HepG2 (cell line): Measurements from ENCODE around the gene ZMYND8. TPM values are rescaled to one million over a fixed set of nuclear protein-coding genes. Genes with fewer than 3 reads are reported as not detected.

ENCODE experiments used
- ARID2 ChIP-seq: sonication (generic); formaldehyde crosslinking; IDR thresholded peaks from 2 replicates; pipeline ENCODE4 v1.8.1; 2022; ENCODE audit warnings: mild to moderate bottlenecking, missing genetic modification reagents, borderline replicate concordance
- CBX2 ChIP-seq, 2 experiments: fragments of 200-600 bp in 1 of 2; sonication (generic); formaldehyde crosslinking in 1 of 2; IDR thresholded peaks; 2 replicates each; pipeline versions ENCODE4 v1.7.0 to v1.8.1; 2018 to 2022; ENCODE audit warnings: low read depth in 2 of 2, low read length in 1 of 2, mild to moderate bottlenecking in 1 of 2, missing genetic modification reagents in 1 of 2
- DRAP1 ChIP-seq: IDR thresholded peaks from 2 replicates; pipeline ENCODE4 v1.6.1; 2016; ENCODE audit warnings: missing genetic modification reagents, missing compliant biosample characterization
- ETS1 ChIP-seq: sonication (generic); formaldehyde crosslinking; IDR thresholded peaks from 2 replicates; pipeline ENCODE4 v1.4.0; 2020; ENCODE audit warnings: missing genetic modification reagents
- FIP1L1 ChIP-seq: fragments of 200-400 bp; formaldehyde crosslinking; IDR thresholded peaks from 2 replicates; pipeline ENCODE4 v1.6.1; 2018; ENCODE audit warnings: low read depth, mild to moderate bottlenecking, low read length, moderate library complexity, borderline replicate concordance; ENCODE audit not compliant: insufficient read depth
- FOXO1 ChIP-seq: sonication (generic); formaldehyde crosslinking; IDR thresholded peaks from 2 replicates; pipeline ENCODE4 v1.4.0; 2020; ENCODE audit warnings: missing genetic modification reagents
- GATAD2A ChIP-seq: IDR thresholded peaks from 2 replicates; pipeline ENCODE4 v1.6.1; 2016
- HDAC6 ChIP-seq: fragments of 200-600 bp; sonication (generic); IDR thresholded peaks from 2 replicates; pipeline ENCODE4 v1.7.0; 2017; ENCODE audit warnings: mild to moderate bottlenecking, antibody characterized with exemption, low read length, low read depth
- ISL2 ChIP-seq: sonication (generic); formaldehyde crosslinking; IDR thresholded peaks from 2 replicates; pipeline ENCODE4 v1.5.0; 2020; ENCODE audit warnings: missing genetic modification reagents
- KLF6 ChIP-seq: IDR thresholded peaks from 2 replicates; pipeline ENCODE4 v1.8.0; 2016; ENCODE audit warnings: missing biosample characterization, missing genetic modification reagents
- MNT ChIP-seq: fragments of 450-650 bp; IDR thresholded peaks from 2 replicates; pipeline ENCODE4 v1.6.1; 2016
- SMARCC2 ChIP-seq: fragments of 450-650 bp; IDR thresholded peaks from 2 replicates; pipeline ENCODE4 v1.6.1; 2017; ENCODE audit warnings: antibody characterized with exemption, mild to moderate bottlenecking
- TBL1XR1 ChIP-seq: fragments of 150-350 bp; IDR thresholded peaks from 2 replicates; pipeline ENCODE4 v1.6.1; 2014; ENCODE audit warnings: borderline replicate concordance, low read length; ENCODE audit not compliant: partially characterized antibody
- ZBTB20 ChIP-seq: sonication (generic); formaldehyde crosslinking; IDR thresholded peaks from 2 replicates; pipeline ENCODE4 v1.8.1; 2023; ENCODE audit warnings: missing genetic modification reagents, low read depth, mild to moderate bottlenecking, borderline replicate concordance
- ZBTB37 ChIP-seq: sonication (generic); formaldehyde crosslinking; IDR thresholded peaks from 2 replicates; pipeline ENCODE4 v1.4.0; 2020; ENCODE audit warnings: mild to moderate bottlenecking, missing genetic modification reagents
- ZBTB42 ChIP-seq: sonication (generic); formaldehyde crosslinking; IDR thresholded peaks from 2 replicates; pipeline ENCODE4 v1.5.0; 2020; ENCODE audit warnings: mild to moderate bottlenecking, missing genetic modification reagents
- ZNF224 ChIP-seq: sonication (generic); formaldehyde crosslinking; IDR thresholded peaks from 2 replicates; pipeline ENCODE4 v1.5.0; 2020; ENCODE audit warnings: mild to moderate bottlenecking, missing genetic modification reagents
- ZNF451 ChIP-seq: sonication (generic); formaldehyde crosslinking; IDR thresholded peaks from 2 replicates; pipeline ENCODE4 v1.5.0; 2020; ENCODE audit warnings: mild to moderate bottlenecking, missing genetic modification reagents
- ZNF547 ChIP-seq: sonication (generic); formaldehyde crosslinking; IDR thresholded peaks from 2 replicates; pipeline ENCODE4 v1.5.1; 2020; ENCODE audit warnings: mild to moderate bottlenecking, missing genetic modification reagents
- ZNF609 ChIP-seq: sonication (generic); formaldehyde crosslinking; IDR thresholded peaks from 2 replicates; pipeline ENCODE4 v1.4.0; 2020; ENCODE audit warnings: mild to moderate bottlenecking, missing genetic modification reagents, borderline replicate concordance
- polyA plus RNA-seq, 8 experiments: library from polyadenylated mRNA; depleted of rRNA in 3 of 8; stranded (reverse) in 7 of 8; unstranded in 1 of 8; fragments of >200 nt; fragmentation: Illumina TruSeq in 4 of 8; extraction: Trizol in 4 of 8; gene quantifications; 2 replicates each; pipeline versions ENCODE4 v1.2.1 to v1.2.3, GENCODE V29; 2011 to 2016; ENCODE audit warnings: low read depth in 4 of 8, missing spikeins in 1 of 8, mixed read lengths in 1 of 8; ENCODE audit not compliant: insufficient read depth in 1 of 8
- total RNA-seq, 5 experiments: library from RNA; depleted of rRNA; stranded (reverse); fragments of >200 nt; fragmentation: Illumina TruSeq; extraction: Trizol; gene quantifications; 2 replicates each; pipeline ENCODE4 v1.2.3, GENCODE V29; 2016; ENCODE audit warnings: low read depth in 1 of 5

ZMYND8 gene
- total and polyA plus RNA-seq, 2 of the 13 experiments (the other 11 are each of a cell fraction or from before 2014, with no cell fraction given): 53.9 to 84.7 TPM

- TF ChIP-seq ZNF547 (CRISPR knock-in tag) (no peak), ZNF609 (CRISPR knock-in tag) (0 out of 2 replicates have a peak, but pooled peaks have one; percentile 35), ETS1 (CRISPR knock-in tag) (no peak), ZBTB42 (CRISPR knock-in tag) (no peak), DRAP1 (CRISPR knock-in tag) (peak; percentile 28; the same call in 1 of the 2 replicates), TBL1XR1 (no peak), FIP1L1 (no peak), KLF6 (CRISPR knock-in tag) (no peak), SMARCC2 (peak; percentile 5; the same call in 1 of the 2 replicates), GATAD2A (CRISPR knock-in tag) (peak; percentile 99), HDAC6 (no peak), CBX2 (IDR thresholded peaks at IDR 0.05; ENCODE audit: low read depth, low read length) (no peak), CBX2 (CRISPR knock-in tag; IDR thresholded peaks at IDR 0.05; ENCODE audit: low read depth) (no peak), FOXO1 (peak; percentile 82), ISL2 (CRISPR knock-in tag) (peak; percentile 64; the same call in 1 of the 2 replicates), MNT (peak; percentile 63; the same call in 1 of the 2 replicates), ARID2 (CRISPR knock-in tag) (no peak), ZBTB20 (no peak), ZNF224 (CRISPR knock-in tag) (no peak), ZBTB37 (CRISPR knock-in tag) (peak; percentile 76; the same call in 1 of the 2 replicates), ZNF451 (CRISPR knock-in tag) (no peak)
Measured at GRCh38 chr20:47320990-47321805, 35.3 kb downstream of the ZMYND8 start (continued).
